Pons (tissue), 1 donor: ENCODE results near the gene THNSL1.
"Not testable (repeated sequence)": the region's sequence is repeated elsewhere in the genome, so short reads cannot be mapped to it uniquely, and the experiment has no call there.

ENCODE experiments used
- DNase-seq: peaks from one replicate; pipeline ENCODE4 v3.0.0-alpha.2; 2016; ENCODE audit warnings: low spot score

Gene THNSL1

GRCh38 chr10:25016376-25017153 is at the start of gene THNSL1:
THNSL1 (plus strand) TSS chr10:25016612; CDS start chr10:25023224, 6,612 bp downstream.
- peak; percentile 99 for DNase-seq

GRCh38 chr10:24966962-24967481 is 49.4 kb upstream of the THNSL1 start:
- no peak for DNase-seq

- no peak for DNase-seq
These were observed 48.1 kb upstream of the THNSL1 start for GRCh38 chr10:24968349-24968748.

DNA sequence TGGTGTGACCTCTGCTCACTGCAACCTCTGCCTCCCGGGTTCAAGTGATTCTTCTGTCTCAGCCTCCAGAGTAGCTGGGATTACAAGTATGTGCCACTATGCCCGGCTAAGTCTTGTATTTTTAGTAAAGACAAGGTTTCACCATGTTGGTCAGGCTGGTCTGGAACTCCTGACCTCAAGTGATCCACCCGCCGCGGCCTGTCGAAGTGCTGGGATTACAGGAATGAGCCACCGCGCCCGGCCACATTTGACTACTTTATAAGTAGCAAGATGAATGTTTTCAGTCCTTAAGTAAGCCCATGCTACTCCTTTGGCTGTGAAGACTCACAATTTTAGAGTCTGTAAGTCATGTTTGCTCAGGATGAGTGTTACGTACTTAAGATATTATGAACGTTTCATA is 47.5 kb upstream of the THNSL1 start:
- not testable (repeated sequence) for DNase-seq

DNA sequence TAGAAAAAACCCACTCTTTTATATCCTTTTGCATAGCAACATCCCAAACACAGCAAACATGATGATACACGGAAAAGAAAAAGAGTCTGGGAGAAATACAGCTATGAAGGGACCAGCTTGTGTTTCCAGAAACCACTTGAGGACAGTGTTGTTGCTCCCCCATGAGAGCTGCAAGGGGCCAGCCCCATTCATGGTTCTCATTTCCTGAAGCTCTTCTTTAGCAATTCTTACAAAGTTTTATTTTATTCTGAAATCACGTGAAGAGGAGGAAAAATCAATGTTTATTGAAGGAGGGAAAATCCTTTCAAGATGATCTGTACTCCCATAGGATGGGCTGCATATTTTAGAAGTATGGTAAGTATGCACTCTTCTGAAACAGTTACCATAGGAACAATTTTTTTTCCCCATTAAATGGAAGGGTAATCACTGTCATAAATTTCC is 46.6 kb upstream of the THNSL1 start:
- no peak for DNase-seq

GRCh38 chr10:24971374-24971773 is 45.0 kb upstream of the THNSL1 start:
- DNase-seq = no peak

GRCh38 chr10:24973163-24973562 is 43.2 kb upstream of the THNSL1 start:
- DNase-seq = peak; percentile 26

GRCh38 chr10:24974976-24975375 is 41.4 kb upstream of the THNSL1 start:
- no peak for DNase-seq

DNA sequence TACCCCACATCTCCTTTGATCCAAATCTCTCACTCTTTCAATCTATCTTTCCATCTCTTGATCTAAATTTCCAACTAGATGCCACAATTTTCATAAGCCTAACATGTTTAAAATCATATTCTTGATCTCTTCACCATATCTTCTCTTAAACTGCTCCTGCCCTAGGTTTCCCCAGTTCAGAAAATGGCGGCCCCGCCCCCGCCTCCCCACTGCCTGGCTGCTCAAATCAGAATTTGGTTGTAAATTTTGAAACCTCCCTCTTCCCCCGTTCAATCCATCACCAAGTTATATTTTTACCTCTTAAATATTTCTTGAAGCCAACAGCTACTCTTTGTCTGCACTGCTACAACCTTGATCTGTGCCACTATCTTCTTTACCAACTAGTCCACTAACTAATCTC is 36.7 kb upstream of the THNSL1 start:
- no peak for DNase-seq

DNA sequence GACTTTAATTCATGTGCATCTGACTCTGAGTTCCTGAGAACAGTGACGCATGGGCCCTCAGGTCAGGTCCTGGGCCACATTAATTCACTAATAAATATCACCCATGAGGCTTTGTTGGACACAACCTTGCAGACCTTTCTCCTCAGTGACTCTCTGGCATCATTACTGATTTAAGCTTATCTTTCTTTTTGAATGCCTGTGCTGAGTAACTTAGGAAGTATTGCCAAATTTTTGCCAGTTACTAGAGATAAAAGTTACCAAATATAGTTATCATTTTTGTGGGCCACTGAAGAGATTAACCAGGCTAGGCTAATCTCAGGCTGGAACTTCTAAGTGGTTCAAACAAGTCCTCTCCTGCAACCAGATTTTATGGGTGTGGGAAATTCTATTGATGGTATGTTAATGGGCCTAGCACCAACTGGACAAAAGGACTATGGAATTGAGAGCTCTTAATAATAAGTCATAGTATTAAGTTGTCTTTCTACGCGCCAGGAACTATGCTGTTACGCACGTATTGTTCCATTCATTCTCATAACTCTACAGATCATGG is 35.2 kb upstream of the THNSL1 start:
- no peak for DNase-seq

DNA sequence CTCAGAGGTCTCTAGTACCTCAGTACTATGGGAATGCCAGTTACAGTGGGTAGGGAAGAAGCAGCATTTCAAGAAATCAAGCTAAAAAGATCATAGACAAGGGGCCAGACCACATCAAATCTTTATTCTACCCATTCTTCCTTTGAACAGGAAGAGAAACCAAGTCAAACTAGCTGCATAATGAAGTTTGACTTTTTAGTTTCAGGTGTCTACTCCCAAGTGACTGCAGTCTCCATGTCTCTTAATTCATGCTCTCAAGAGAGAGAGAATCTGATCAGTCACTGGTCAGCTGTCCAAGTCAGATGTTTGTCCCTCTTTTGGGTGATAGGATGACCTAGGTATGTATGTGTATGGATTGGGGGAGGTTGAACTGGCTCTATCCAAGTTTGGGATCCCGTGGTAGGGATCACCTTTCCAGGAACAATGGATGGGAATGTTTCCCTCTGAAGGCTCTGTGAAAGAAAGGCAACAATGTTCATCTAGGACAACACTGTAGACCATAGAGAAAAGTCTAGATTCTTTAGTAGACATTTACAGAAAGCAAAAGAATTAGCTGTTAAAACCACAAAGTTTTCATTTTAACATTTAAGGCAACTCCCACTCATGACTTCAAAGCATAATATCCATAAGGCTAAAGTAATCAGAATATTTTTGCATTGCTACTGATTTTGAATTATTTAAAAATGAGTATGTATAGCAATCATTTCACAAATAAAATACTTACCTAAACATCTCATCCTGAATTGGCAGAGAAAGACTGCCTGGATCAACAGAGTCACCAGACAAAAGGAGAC is 33.9 kb upstream of the THNSL1 start:
- DNase-seq = no peak

- no peak for DNase-seq
These were observed 33.3 kb upstream of the THNSL1 start for GRCh38 chr10:24983130-24983529.

GRCh38 chr10:24983946-24984345 is 32.5 kb upstream of the THNSL1 start:
- DNase-seq = no peak

- no peak for DNase-seq
These were observed 31.5 kb upstream of the THNSL1 start for GRCh38 chr10:24984906-24985305.

- DNase-seq = peak; percentile 56
These were observed 27.4 kb upstream of the THNSL1 start for GRCh38 chr10:24988831-24989640.

GRCh38 chr10:24989867-24990266 is 26.5 kb upstream of the THNSL1 start:
- DNase-seq = no peak

GRCh38 chr10:24991298-24991697 is 25.1 kb upstream of the THNSL1 start:
- DNase-seq = no peak

DNA sequence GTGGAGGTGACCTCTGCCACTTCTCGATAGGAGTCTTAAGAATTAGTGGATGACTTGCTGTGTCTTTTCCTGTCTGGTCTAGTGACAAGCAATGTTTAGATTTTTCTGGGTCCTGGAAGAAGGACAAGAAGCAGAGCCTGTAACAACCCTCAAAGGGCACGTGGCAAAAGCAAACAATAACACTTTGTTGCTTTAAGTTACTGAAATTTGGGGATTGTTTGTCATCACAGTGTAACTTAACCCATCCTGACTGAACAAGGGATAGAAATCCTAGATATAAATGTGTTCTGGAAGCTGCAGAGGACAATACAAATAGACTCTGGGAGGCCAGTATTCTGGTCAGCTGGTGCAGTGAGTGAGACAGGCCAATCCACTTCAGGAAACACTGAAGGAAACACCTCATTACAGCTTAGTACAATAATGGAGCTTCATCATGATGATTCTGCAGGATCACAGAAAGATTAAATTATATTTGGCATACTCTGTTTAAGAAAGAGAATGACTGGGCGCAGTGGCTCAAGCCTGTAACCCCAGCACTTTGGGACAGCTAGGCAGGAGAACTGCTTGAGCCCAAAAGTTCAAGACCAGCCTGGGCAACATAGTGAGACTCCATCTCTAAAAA is 23.8 kb upstream of the THNSL1 start:
- no peak for DNase-seq

DNA sequence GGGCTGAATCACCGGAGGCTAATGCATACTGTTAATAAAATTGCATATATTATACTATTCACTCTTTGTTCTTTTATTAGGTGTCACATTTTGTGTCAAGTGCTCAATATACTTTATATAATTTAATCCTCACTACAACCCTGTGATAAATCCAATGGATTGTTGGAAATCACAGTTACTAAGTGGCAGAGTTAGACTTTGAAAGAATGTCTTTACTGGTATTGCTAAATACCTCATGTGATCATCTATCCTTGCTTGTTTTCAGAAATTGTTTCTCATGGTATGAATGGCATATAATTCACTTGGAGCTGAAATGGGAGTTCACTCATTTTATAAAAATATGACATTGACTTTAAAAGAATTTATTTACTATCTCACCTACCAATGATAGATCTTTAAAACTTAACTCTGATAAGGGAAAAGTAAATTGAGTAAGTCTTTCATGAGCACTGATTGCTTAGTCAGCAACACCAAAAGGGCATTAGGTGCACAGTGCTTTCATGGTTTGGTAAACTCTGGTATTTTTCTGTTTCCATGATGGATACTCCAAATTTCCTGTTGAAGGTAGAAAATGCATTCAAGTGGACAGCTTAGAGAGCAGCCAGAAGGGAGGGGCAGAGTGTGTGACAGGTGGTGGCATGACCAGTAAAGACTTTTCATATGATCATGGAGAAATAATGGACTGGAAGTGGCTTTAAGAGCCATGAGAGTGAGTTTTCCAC is 23.0 kb upstream of the THNSL1 start:
- DNase-seq = no peak

DNA sequence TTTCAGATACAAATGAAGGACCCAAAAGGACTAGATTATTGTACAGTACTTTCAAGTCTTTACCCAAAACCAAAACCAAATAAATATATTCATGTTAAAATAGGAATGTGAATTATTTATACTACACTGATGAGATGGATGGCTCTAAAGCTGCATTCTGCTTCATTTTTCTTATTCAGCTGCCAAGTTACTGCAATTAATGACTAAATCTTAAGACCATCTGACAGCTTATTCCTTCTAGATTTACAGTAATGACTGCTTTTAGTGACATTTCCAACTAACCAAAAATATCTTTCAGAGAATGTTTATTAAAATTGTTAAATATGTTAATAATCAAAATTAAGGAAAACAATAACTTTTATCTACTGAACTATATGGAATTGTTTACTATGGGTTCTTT is 21.3 kb upstream of the THNSL1 start:
- DNase-seq = no peak

GRCh38 chr10:24998044-24998443 is 18.4 kb upstream of the THNSL1 start:
- no peak for DNase-seq
